IPS DF 4.7 (cell line): ENCODE results near the gene CNNM1.

Source experiments
- DNase-seq: peaks from one replicate; pipeline ENCODE4 v3.0.0-alpha.2; 2013; ENCODE audit warnings: low spot score; ENCODE audit errors: extremely low read depth

CNNM1 gene

DNA sequence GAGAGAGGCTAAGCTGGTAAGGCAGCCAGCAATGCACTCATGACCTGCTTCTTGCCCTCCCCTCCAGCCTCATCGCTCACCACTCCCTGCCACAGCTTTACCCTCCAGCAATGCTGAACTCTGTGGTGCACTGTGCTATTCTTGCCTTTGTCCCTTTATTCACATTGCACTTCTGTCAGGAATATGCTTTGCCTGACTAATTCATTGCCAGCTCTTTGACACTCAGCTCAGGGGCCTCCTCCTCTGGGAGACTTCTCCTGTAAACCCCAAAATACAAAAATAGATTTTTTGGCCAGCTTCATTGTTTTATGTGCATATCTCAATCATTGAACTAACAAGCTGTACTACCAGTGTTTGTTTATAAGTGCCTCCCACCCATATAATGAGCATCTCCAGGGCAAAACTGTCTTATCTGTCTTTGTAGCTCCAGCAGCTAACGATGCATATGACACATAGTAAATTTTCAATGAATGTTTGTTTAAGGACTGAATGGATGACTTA lies 8.2 kb downstream of the CNNM1 start:
- DNase-seq = no peak

DNA sequence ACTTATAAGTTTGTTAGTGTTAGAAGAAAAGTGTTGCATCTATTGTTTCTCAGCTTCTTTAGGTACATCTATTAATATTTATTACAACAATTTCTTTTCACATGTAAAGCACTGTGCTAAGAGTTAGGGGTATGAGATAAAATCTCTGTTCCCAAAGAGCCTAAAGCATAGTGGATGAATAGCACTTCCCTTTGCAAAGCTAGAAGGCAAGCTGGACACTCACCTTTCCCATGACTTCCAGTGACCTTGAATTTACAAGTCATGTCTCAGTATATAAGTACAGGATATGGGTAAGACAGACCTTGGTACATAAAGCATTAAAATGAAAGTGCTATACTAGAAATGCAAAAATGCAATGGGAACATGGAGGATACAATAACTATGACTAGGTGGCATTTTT lies 8.7 kb downstream of the CNNM1 start:
- no peak for DNase-seq

DNA sequence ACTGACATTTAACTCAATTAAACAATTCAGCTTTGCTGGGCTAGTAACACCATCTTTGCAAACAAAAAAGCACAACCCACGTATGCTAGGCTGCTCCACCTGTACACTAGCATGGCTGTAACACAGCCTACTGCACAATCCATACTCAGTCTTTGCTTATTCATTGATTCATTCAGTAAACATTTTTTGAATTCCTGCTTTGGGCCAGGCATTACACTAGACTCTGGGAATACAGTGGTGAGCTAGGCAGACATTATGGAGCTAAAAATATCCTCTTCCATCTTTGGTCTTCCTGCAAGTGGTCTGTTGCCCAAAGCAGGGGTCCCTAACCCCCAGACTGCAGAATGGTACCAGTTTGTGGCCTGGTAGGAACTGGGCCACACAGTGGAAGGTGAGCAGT lies 9.9 kb downstream of the CNNM1 start:
- no peak for DNase-seq

DNA sequence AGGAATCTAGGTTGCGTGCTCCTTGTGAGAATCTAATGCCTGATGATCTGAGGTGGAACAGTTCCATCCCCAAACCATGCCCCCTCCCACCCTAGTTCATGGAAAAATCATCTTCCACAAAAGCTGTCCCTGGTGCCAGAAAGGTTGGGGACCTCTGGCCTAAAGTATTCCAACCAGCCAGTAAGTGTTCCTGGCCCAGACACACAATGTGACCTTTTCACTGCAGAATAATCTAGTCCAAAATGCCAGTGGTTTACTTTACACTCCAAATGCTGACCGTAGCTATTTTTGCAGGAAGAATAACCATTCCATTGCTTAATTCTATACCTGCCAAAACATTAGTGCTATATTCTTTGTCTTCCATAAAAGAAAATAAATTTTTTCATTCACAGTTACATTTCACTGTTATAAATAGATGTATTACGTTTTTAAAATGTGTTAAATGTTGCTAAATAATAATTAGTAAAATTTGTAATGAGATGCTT lies 10.4 kb downstream of the CNNM1 start:
- no peak for DNase-seq

DNA sequence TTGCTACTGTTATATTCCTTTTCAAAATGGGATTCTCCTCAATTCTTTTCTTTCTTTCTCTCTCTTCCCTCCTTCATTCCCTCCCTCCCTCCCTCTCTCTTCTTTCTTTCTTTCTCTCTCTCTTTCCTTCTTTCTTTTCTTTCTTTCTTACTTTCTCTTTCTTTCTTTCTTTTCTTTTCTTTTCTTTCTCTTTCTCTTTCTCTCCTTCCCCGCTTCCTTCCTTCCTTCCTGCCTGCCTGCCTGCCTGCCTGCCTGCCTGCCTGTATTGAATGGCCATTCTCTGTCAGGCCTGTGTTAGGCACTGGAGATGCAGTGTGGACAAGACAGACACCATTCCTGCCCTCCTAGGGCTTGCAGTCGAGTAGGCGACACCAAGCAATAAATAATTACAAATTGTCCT lies 11.5 kb downstream of the CNNM1 start:
- no peak for DNase-seq

DNA sequence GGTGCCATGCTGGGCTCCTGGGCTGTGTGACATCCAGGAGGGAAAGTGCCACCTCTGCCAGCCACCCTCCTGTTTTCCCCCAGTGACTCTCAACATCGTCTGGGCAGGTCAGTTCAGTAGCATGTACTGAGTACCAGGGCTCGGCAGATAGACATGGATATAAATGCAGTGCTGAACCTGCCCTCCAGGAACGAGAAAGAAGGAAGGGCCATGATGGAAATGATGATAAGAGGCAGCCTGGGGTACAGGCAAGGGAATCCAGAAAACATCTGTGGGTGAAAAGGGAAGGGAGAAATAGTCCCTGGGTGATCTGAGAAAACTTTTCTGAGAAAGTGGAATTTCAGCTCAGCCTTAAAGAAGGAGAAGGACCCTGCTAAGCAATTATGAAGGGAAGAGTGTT lies 12.1 kb downstream of the CNNM1 start:
- DNase-seq = no peak

DNA sequence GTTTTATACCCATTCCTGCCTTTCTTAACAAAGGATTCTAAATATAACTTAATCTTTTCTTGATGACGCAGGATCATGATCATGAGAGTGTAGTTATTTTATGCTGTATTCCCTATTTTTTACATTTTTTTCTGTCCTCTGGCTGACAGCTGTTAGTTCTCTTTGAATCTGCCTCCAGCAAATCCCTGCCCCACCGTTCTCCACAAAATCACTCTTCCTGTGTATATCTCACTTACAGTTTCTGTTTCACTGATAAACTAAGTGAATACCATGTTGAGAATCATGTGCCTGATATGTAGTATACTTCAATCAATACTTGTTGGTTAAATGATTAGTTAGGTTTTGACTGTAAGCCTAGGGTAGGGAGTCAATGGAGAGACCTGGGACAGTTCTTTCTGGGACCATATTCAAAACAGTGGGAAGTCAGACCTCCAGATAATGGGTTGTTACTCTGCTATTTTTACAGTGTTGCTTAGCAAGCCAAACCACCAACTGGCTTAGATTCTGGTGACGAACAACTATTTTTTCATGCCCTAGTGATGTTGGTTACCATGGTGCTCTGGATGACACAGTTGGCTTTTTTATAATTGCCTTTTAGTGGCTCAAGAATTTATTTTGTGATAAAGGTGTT lies 12.8 kb downstream of the CNNM1 start:
- DNase-seq = no peak

DNA sequence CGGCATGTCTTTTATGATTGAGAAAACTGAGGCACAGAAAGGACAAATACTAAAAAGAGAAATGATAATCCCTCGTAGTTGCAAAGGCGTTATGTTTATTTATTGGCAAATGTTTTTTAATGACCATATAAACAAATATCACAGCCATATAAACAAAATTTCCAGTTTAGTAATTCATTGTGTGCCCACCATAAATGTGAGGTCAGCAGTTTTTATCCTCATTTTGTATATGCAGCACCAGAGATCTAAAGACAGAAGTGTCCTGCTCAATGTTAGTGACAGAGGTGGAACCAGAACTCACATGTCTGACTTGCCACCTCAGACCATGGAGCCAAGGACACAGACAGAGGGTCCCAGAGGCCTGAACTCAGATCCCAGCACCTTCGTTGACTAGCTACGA lies 14.1 kb downstream of the CNNM1 start:
- DNase-seq = no peak

DNA sequence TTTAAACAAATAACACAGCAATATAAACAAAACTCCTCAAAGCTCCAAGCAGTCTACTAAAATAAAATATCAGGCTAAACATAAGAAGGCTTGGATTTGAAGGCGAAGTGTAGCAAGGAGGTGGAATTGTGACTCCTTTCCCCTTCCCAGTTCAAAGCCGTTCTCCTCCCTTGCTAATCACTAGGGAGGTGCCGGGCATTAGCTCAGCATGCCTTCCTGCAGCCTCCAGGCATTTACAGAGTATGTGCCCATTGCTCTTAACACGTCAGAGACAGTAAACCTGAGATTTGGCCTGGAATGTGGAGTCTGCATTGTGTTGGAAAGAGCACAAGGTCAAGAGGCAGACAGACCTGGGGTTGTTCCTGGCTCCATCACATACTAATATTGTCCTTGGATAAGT lies 15.6 kb downstream of the CNNM1 start:
- DNase-seq = no peak

DNA sequence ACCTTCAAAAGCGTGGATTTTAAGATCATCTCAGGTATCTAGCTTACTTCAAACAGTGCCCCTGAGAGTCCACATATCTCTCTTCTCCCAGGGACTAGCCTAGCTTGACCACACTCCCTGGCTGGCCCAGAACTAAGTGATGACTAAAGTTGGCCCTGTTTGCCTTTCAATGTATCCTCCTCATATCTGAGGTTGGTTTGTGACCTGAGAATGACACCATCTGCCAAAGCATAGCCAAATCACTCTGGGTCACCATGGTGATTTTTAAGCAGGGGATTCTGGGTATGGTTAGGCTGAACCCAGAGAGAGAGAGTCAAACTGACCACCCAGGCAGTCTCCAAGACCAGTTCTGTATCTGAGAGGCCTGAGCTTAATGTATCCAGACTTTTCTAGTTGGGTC lies 16.2 kb downstream of the CNNM1 start:
- no peak for DNase-seq

DNA sequence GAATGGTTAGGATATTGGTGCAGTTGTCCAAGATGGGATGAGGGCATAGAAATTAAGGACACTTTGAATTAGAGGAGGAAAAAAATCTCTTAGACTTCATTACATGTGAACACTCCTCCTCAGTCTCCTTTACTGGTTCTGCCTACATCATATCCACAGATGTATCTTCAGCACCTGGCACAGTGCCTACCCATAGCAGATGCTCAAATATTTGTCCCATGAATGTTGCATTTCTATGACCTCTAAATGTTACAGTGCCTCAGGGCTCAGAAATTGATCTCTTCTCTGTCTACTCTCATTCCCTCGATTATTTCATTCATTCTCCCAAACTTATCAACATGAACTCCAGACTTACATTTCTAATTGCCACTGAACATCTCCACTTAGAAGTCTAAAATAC lies 17.1 kb downstream of the CNNM1 start:
- no peak for DNase-seq

DNA sequence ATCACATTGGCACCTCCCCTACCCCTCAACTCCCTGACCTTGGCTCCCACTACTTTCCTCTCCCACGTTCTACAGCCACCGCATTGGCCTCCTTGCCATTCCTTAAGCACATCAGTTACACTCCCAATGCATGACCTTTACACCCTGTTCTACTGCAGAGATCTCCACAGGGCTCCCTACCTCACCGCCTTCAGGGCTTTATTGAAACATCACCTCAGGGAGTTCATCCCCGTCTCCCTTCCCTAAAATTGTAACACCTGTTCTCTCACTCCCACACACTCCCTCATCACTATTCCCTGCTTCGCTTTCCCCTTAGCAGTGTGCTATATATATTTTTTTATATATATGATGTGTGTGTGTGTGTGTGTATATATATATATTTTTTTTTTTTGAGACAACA lies 18.5 kb downstream of the CNNM1 start:
- no peak for DNase-seq

DNA sequence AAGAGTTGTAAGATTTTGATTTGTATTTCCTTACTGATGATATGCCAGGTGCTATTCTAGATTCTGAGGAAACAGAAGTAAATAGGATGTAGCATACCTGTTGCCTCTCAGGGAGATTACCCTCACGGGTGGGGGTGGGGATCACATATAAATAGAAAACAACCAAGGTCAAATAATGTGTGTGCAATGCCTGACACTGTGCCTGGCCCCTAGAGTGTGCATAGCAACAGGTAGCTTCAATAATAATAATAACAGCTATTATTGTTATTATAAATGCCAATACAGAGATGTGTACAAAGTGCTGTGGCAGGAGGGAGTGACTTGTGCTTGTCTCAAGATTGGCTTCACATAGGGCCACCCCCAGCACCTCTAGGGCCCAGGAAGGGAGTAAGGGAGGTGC lies 24.0 kb downstream of the CNNM1 start:
- no peak for DNase-seq

DNA sequence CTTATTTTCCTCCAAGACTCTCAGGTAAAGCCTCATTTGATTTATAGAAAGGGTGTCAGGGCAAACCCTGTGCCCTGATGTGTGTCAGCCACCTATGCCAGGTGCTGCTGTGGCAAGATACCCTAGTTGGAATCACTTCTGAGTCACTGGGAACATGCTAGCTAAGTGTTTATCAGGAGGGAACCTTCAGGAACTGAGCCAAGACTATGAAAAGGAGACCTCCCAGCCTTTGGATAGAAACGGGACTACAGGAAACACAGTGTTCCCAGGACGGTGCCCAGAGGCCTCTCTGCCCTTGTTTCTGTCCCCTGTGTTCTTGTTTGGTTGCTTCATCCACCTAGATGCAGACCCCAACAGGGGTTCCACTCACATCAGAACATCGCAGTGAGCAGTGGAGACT lies 28.5 kb downstream of the CNNM1 start:
- no peak for DNase-seq

DNA sequence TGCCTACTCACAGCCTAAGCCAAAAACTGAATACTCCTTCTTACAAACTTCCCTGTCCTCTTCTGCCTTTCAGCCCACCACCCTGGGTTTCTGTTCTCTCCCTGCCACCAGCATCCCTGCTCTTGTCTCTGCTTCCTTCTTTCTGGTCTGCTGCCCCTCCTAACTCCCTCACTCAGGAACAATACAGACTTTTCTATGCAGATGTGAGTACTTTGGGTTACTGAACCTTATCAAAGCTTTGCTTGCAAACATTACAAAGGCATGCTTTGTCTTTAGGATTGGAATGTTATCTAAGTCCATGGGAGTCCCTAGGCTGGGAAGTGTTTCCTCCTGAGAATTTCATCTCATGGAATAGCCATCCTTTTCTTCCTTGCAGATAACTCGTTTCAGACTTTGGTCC lies 28.9 kb downstream of the CNNM1 start:
- DNase-seq = peak; percentile 58

DNA sequence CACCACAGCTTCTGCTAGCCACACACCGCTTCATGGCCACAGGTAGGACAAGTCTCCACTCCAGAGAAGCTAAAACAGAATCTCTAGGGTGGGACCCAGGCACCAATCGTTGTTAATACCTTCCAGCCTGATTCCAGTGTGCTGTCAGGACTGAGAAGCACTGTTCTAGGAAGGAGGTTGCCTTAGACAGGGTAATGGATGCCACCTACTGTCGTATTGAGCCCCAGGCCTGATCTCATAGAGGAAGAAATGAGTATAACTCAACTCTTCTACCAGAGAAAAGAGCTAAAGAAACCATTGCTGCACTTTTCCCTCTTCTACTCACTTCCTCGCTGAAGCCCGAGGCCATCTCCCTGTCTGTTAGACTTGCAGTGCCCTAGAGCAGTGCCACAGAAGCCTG lies 31.8 kb downstream of the CNNM1 start:
- DNase-seq = no peak

DNA sequence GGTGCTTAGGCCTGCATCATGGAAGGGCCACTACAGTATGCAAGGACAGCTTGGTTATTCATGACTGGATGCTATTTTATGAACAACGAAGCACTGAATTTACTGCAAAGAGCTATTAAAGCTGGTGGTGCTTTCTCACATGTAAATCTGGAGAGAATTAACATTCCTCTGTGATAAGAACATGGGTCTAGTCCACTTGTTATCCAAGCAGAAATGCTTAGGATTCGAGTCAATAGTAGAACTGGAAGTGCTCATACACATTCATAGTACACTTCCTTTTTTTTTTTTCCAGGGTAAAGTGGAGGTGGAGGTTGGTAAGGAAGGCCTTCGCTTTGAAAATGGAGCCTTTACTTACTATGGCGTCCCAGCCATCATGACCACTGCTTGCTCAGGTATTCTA lies 35.0 kb downstream of the CNNM1 start:
- DNase-seq = no peak

DNA sequence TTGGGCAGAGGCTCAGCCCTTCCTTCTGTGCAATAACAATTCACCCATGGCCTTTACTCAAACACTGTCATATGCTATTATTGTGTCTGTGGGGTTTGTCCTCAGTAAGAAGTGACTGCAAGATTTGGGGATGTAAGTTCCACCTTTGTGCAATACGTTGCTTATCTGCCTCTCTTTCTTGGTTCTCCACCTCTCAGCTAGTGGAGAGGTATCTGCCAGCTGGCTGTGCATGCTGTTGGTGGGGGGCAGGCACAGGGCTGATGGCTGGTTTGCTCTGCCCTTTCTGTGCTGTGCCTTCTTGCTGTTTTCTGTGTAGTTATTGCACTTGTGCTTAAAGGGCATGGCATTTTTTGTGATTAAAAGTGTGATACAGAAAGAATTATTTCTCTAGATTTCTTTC lies 36.2 kb downstream of the CNNM1 start:
- no peak for DNase-seq

DNA sequence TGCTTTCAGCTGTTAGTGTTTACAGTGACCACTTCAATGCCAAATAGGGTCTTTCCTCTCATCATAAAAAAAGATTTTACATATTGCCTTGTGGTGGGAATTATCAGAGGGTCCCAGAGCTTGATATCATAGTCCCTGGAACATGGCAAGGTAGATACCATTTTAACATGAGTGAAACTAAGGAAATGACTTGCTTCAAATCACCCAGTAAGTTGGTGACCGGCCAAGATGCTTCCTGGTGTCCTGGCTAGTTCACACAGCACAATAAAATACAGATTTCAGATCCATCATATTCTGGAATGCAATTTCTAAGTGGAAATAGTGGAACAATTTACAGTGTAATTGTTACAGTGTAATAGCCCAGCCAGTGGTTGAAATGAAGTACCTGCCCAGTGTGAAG lies 36.6 kb downstream of the CNNM1 start:
- DNase-seq = no peak

DNA sequence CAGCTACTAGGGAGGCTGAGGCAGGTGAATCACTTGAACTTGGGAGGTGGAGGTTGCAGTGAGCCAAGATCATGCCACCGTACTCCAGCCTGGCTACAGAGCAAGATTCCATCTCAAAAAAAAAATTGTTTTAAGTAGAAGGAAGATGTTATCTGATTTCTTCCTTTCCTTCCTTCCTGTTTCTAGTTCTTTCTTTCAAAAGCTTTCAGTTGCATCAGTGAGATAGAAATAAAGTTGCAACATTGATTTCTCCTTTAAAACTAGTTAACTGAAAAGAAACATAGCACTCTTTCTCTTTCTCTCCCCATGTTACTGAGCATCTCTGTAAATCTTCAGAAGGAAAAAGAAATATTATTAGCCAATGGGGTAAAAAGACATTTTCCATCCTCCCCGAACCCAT lies 37.5 kb downstream of the CNNM1 start:
- no peak for DNase-seq

DNA sequence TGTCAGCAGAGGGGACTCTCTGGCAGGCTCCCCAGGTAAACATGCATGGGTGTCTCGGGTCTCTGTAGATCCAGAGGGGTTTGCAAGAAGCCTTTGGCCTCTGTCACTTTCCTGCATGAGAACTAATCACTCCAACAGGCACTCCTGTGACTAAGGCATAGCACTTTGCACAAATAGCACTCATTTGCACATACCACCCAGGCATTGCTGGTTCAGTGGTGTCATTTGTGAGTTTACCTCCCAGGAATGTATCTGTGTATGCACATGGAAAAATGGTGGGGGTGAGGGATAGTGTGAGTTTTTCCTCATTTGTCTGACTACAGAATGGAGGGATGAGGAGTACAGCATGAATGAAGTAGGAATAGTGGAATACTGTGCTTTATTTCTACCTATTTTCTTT lies 39.5 kb downstream of the CNNM1 start:
- DNase-seq = no peak

DNA sequence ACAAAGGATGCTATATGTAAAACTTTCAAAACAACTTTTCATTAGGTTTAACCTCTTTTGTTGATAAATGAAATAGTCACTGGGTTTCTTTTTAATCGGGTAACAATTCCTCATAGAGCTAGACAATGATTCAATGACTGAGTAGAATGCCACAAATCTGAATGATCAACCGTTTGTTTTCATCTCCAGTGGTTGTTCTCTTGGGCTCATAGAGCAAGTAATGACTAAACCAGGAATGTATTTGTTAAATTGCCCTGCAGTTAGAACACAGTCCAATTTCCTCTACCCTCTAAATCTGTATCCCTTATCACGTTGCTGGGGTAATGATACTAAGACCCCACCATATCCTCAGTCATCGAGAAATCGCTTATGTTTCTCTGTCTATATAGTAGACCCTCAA lies 40.0 kb downstream of the CNNM1 start:
- no peak for DNase-seq

DNA sequence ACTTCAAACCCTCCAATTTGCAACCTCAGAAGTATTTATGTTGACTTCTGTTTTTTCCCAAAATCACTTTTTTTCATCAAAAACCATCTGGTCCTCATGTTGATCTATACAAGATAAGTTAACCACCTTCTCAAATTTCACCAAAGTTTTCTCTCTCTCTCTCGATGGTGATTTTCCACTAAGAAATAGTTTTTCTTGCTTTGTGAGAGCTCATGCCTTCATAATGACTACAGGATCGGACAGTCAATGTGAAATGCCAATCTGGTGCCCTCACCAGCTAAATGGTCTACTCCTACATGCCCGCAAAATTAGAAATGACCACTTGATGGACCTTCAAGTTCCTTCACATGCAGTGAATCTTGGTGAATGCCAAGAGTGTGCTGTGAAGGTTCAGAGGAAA lies 40.4 kb downstream of the CNNM1 start:
- DNase-seq = no peak

DNA sequence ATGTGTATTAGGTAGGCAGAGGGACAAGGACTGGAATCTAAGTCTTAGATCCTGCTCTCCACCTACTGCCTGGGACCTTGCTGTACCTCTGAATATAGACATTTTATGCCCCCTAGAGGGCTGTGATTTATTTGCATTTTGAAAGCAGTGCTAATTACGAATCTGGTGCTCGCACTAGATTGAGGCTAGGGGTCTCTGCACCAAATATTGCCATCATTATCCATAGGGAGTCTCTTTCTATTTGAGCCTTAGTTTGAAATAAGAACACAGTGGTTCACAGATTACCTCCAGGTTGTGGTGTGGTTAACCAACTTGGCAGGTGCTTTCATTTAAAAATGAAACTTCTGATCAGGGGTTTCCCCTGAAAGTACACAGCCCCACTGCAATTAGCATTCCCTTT lies 41.8 kb downstream of the CNNM1 start:
- no peak for DNase-seq
